Prostate gland (tissue), 2 donors: Measurements from ENCODE around the gene URGCP. TPM values are rescaled to one million over a fixed set of nuclear protein-coding genes. Genes with fewer than 3 reads are reported as not detected.

Experiments used
- DNase-seq: peaks from one replicate; pipeline ENCODE4 v3.0.0-alpha.2; 2019; ENCODE audit warnings: low spot score
- H3K27ac ChIP-seq, 2 donors: fragments of 200-600 bp; sonication (generic); 2 replicates each; pipeline ENCODE4 v1.5.1; 2017 to 2019
- H3K27me3 ChIP-seq: fragments of 200-600 bp; sonication (generic); replicated peaks from 2 replicates; pipeline ENCODE4 v1.5.1; 2019; ENCODE audit not compliant: insufficient read depth
- H3K36me3 ChIP-seq, 2 donors: fragments of 200-600 bp; sonication (generic); 1 replicate in 1 of 2; 2 replicates in 1 of 2; pipeline versions ENCODE4 v1.5.1 to v1.8.1; 2017 to 2019
- H3K4me1 ChIP-seq: fragments of 200-600 bp; sonication (generic); replicated peaks from 2 replicates; pipeline ENCODE4 v1.5.1; 2019
- H3K4me3 ChIP-seq, 2 donors: fragments of 200-600 bp; sonication (generic); 2 replicates each; pipeline ENCODE4 v1.5.1; 2017 to 2019
- H3K9me3 ChIP-seq: fragments of 200-600 bp; sonication (generic); 2 replicates; pipeline ENCODE4 v1.5.1; 2017
- CTCF ChIP-seq, 4 experiments: fragments of 200-600 bp in 2 of 4; fragments of 450-650 bp in 2 of 4; sonication (generic) in 2 of 4; IDR thresholded peaks; 1 replicate in 3 of 4; 2 replicates in 1 of 4; pipeline ENCODE4 v1.5.1; 2016 to 2019; ENCODE audit warnings: antibody characterized with exemption in 4 of 4, mild to moderate bottlenecking in 2 of 4, moderate library complexity in 2 of 4
- POLR2A ChIP-seq: fragments of 450-650 bp; IDR thresholded peaks from one replicate; pipeline ENCODE4 v1.6.1; 2016; ENCODE audit warnings: antibody characterized with exemption, mild to moderate bottlenecking
- POLR2AphosphoS5 ChIP-seq: sonication (generic); formaldehyde crosslinking; IDR thresholded peaks from one replicate; pipeline ENCODE4 v1.6.1; 2017; ENCODE audit warnings: antibody characterized with exemption
- WGBS: methylation state at CpG from one replicate; pipeline ENCODE4 v1.1.5; 2018; 5-methylcytosine and 5-hydroxymethylcytosine counted together
- intact Hi-C: fragments of 100-400 bp; cut with DNase I; formaldehyde crosslinking; loops from one replicate; pipeline ENCODE4 v1.14.2; 2022
- total RNA-seq, 2 donors: library from RNA; depleted of rRNA; stranded (reverse); fragments of >200 nt; gene quantifications; one replicate each; pipeline ENCODE4 v1.1.0, GENCODE V29; 2016

URGCP gene
- total RNA-seq, 2 donors from 2014 or later = 22.2 to 30.8 TPM

- no peak for DNase-seq
- 54% methylated on average over 7 of the region's 7 CpGs for WGBS
- H3K9me3 ChIP-seq = no peaks in the 10 kb centered on the region
- no peaks in the 10 kb centered on the region for H3K36me3 ChIP-seq
- no peak overlapping the region for H3K27ac ChIP-seq
- no peaks in the 10 kb centered on the region for H3K27me3 ChIP-seq
- TF ChIP-seq POLR2AphosphoS5 = no peak
- no peak for TF ChIP-seq POLR2A
- TF ChIP-seq CTCF (IDR thresholded peaks at IDR 0.05) = no peak
- intact Hi-C loops = no loop called here
- no peak overlapping the region for H3K4me3 ChIP-seq
- H3K4me1 ChIP-seq = no peaks in the 10 kb centered on the region
These were observed 38.2 kb downstream of the URGCP start for GRCh38 chr7:43868181-43868580.

GRCh38 chr7:43865277-43865676 lies 41.1 kb downstream of the URGCP start:
- Histone ChIP-seq H3K27ac (no peak overlapping the region), H3K4me1 (no peaks in the 10 kb centered on the region)
- DNase-seq = no peak

GRCh38 chr7:43864126-43864525 lies 42.3 kb downstream of the URGCP start:
- Histone ChIP-seq H3K27ac (no peak overlapping the region), H3K4me1 (no peaks in the 10 kb centered on the region), H3K36me3 (no peaks in the 10 kb centered on the region), H3K4me3 (no peak overlapping the region), H3K9me3 (no peaks in the 10 kb centered on the region), H3K27me3 (no peaks in the 10 kb centered on the region)
- WGBS = 89% methylated on average over 8 of the region's 8 CpGs
- TF ChIP-seq POLR2A (no peak), POLR2AphosphoS5 (no peak), CTCF (IDR thresholded peaks at IDR 0.05) (no peak)
- DNase-seq = no peak
- intact Hi-C loops = no loop called here

More at GRCh38 chr7:43865277-43865676, 41.1 kb downstream of the URGCP start:
- Histone ChIP-seq H3K4me3 (no peak overlapping the region), H3K9me3 (no peaks in the 10 kb centered on the region), H3K36me3 (no peaks in the 10 kb centered on the region), H3K27me3 (no peaks in the 10 kb centered on the region)
- intact Hi-C loops = no loop called here
- TF ChIP-seq CTCF (IDR thresholded peaks at IDR 0.05) (no peak), POLR2A (no peak), POLR2AphosphoS5 (no peak)
- 95% methylated on average over 3 of the region's 3 CpGs for WGBS

GRCh38 chr7:43856996-43857395 lies 49.4 kb downstream of the URGCP start:
- Histone ChIP-seq H3K4me3 (no peak overlapping the region), H3K36me3 (no peaks in the 10 kb centered on the region), H3K27ac (no peak overlapping the region), H3K27me3 (no peaks in the 10 kb centered on the region), H3K9me3 (no peaks in the 10 kb centered on the region), H3K4me1 (no peaks in the 10 kb centered on the region)
- intact Hi-C loops = no loop called here
- no peak for TF ChIP-seq POLR2AphosphoS5
- no peak for TF ChIP-seq POLR2A
- no peak for TF ChIP-seq CTCF (IDR thresholded peaks at IDR 0.05)
- no peak for DNase-seq
- WGBS = 95% methylated on average over 1 of the region's 1 CpG

- no peak for DNase-seq
- Histone ChIP-seq H3K27me3 (no peaks in the 10 kb centered on the region), H3K4me3 (no peak overlapping the region), H3K36me3 (no peaks in the 10 kb centered on the region), H3K9me3 (no peaks in the 10 kb centered on the region), H3K4me1 (no peaks in the 10 kb centered on the region), H3K27ac (no peak overlapping the region)
- intact Hi-C loops = no loop called here
- 96% methylated on average over 4 of the region's 4 CpGs for WGBS
- TF ChIP-seq CTCF (IDR thresholded peaks at IDR 0.05) (no peak), POLR2A (no peak), POLR2AphosphoS5 (no peak)
These were observed 50.1 kb downstream of the URGCP start for GRCh38 chr7:43856316-43856715.
